HG02938 (cell line): Measurements from ENCODE around the gene PPID.
"Not testable (repeated sequence)": the region's sequence is repeated elsewhere in the genome, so short reads cannot be mapped to it uniquely, and the experiment has no call there.

Experiments used
- ATAC-seq: cut with Tn5 transposase; IDR thresholded peaks from one replicate; pipeline ENCODE4 v1.9.1; 2021; ENCODE audit warnings: mild to moderate bottlenecking, moderate library complexity; ENCODE audit not compliant: unreplicated experiment

The PPID gene

GRCh38 chr4:158669310-158669709 lies 53.9 kb downstream of the PPID start:
- ATAC-seq = no peak

DNA sequence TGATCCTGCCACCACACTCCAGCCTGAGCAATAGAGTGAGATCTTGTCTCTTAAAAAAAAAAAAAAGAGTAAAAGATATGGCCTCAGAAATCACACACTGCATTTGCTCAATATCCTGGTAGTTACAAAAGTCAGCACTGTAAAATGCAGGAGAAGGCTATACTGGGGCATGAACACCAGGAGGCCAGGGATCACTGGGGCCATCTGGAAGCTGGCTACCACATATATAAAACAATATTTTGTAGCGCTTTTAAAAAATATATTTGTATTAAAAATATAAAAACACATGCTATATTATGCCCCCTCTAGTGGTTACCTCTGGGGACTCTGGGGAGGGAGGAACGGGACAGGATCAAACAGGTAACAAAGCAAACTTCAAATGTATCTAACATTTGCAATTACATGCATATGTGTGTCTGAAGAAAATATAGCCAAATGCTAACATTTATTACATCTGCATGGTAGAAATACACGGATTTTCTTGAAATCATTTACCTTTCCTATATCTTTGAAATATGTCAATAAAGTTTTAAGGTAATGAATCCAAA lies 55.5 kb downstream of the PPID start:
- no peak for ATAC-seq

- ATAC-seq = no peak
Measured at GRCh38 chr4:158666892-158667291, 56.3 kb downstream of the PPID start.

GRCh38 chr4:158664806-158665205 lies 58.4 kb downstream of the PPID start:
- ATAC-seq = no peak

DNA sequence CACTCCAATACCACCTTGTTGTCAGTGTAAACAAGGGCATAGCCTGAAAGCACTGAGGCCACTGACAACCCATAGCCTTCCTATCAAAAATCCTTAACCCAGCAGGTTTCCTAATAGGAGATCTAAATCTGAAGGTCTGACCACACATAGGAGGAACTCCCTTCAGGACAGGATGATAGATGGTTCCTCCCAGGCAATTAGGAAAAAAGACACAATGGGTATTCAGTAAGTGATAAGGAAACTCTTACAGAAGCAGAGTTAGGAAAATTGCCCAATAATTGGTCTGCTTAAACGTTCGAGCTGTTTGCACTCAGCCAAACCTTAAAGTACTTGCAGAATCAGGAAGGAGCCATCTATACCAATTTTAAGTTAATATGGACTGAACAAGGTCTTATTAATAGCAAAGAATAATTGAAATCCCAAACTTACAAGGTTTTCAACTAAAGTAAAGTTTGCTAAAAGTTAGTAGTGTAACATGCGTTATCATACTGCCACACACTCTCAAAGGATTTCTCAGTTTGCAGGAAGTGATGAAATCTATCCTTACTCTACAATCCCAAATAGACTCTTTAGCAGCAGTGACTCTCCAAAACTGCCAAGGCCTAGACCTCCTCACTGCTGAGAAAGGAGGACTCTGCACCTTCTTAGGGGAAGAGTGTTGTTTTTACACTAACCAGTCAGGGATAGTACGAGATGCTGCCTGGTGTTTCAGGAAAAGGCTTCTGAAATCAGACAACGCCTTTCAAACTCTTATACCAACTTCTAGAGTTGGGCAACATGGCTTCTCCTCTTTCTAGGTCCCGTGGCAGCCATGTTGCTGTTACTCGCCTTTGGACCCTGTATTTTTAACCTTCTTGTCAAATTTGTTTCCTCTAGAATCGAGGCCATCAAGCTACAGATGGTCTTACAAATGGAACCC lies 59.2 kb downstream of the PPID start:
- not testable (repeated sequence) for ATAC-seq

DNA sequence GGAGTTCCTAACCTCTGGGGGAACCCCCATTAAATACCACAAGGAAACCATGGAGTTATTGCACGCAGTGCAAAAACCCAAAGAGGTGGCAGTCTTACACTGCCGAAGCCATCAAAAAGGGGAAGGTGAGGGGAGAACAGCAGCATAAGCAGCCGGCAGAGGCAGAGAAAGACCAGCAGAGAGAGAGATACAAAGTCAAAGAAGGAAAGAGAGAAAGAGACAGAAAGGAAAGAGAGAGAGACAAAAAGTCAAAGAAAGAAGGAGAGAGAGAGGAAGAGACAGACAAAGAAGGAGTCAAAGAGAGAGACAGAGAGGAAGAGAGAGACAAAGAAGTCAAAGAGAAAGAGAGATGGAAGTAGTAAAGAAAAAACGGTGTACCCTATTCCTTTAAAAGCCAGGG lies 59.9 kb downstream of the PPID start:
- ATAC-seq = not testable (repeated sequence)
